ENCODE data around the gene WDFY2.

Gene WDFY2

DNA sequence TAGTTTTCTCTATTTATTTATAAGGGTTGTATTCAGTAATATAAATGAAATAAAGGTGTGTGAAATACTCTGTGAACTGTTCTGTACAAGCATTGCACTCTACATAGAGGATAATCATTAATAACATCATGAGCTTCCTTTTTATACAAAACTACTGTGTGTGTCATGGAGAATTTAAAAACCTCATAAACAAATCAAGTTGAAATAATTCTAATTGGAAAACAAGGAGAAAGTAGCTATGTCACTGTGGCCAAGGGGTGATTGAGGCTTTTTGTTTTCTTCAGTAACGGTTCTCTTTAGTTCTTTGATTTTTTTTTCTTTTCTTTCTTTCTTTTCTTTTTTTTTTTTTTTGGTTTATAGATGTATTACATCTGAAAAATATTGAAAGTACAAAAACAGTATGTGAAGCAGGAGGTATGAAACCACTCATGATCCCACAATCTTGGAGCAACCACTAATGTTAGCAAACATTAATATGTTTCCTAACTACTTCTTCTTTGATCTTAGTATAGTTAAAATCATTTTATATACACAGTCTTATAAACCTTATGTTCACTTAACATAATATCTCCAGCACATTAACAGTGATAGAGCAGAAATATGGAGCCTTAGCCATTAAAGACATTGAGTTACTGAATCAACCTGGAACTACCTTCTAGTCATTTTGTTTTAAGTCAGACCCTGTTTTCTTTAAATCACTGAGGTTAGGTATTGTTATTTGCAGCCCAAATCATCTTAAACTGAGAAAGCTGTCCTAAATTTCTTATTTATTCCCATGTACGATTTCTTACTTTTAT is 45.4 kb downstream of the WDFY2 start:
- Histone ChIP-seq H3K36me3 (no peaks in the 10 kb centered on the region), H3K27me3 (no peaks in the 10 kb centered on the region), H3K4me3 (ENCODE audit: low read depth in 1 of 2, low read length in 1 of 2) (no peak overlapping the region), H3K9me3 (no peaks in the 10 kb centered on the region), H3K4me1 (ENCODE audit: control insufficient read depth in 1 of 2, insufficient read depth in 1 of 2, low read depth in 1 of 2, low read length in 1 of 2) (peaks cover 5 to 12% of the 10 kb centered on the region in 2 experiments), H3K27ac (peak overlapping the region; percentile 26)
- TF ChIP-seq, protein P1, sequence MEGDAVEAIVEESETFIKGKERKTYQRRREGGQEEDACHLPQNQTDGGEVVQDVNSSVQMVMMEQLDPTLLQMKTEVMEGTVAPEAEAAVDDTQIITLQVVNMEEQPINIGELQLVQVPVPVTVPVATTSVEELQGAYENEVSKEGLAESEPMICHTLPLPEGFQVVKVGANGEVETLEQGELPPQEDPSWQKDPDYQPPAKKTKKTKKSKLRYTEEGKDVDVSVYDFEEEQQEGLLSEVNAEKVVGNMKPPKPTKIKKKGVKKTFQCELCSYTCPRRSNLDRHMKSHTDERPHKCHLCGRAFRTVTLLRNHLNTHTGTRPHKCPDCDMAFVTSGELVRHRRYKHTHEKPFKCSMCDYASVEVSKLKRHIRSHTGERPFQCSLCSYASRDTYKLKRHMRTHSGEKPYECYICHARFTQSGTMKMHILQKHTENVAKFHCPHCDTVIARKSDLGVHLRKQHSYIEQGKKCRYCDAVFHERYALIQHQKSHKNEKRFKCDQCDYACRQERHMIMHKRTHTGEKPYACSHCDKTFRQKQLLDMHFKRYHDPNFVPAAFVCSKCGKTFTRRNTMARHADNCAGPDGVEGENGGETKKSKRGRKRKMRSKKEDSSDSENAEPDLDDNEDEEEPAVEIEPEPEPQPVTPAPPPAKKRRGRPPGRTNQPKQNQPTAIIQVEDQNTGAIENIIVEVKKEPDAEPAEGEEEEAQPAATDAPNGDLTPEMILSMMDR (IDR thresholded peaks at IDR 0.05): no peak

DNA sequence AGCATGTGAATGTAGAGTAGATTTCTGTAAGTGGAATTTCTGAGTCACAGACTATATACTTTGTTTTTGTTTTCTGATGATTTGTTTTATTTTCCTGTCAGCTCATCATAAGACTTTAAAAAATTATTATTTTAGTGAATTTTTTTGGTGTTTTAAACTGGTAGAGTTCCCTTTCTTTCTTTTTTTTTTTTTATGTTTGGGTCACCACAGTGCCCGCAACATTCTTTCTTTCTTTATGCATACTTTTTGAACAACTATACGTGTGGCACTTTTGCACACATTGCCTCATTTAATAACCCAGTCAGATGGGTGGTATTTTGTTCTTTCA is 46.0 kb downstream of the WDFY2 start:
- TF ChIP-seq, protein P1 (IDR thresholded peaks at IDR 0.05): no peak
- no peak overlapping the region for H3K4me3 ChIP-seq (ENCODE audit: low read depth in 1 of 2, low read length in 1 of 2)
- no peaks in the 10 kb centered on the region for H3K27me3 ChIP-seq
- peaks cover 10 to 14% of the 10 kb centered on the region in 2 experiments for H3K4me1 ChIP-seq (ENCODE audit: control insufficient read depth in 1 of 2, insufficient read depth in 1 of 2, low read depth in 1 of 2, low read length in 1 of 2)
- H3K27ac ChIP-seq: no peak overlapping the region
- no peaks in the 10 kb centered on the region for H3K36me3 ChIP-seq
- H3K9me3 ChIP-seq: no peaks in the 10 kb centered on the region

- H3K27ac ChIP-seq: no peak overlapping the region
Measured at GRCh38 chr13:51632591-51633362, 48.5 kb downstream of the WDFY2 start.

GRCh38 chr13:51635137-51635878 is 51.0 kb downstream of the WDFY2 start:
- TF ChIP-seq, protein P1 (IDR thresholded peaks at IDR 0.05): no peak
- H3K27ac ChIP-seq: peak overlapping the region; percentile 77
- H3K4me1 ChIP-seq (ENCODE audit: control insufficient read depth in 1 of 2, insufficient read depth in 1 of 2, low read depth in 1 of 2, low read length in 1 of 2): peaks cover 23 to 28% of the 10 kb centered on the region in 2 experiments
- peak overlapping the region; percentile 5 to 17 for H3K4me3 ChIP-seq (ENCODE audit: low read depth in 1 of 2, low read length in 1 of 2)
- H3K9me3 ChIP-seq: no peaks in the 10 kb centered on the region
- no peaks in the 10 kb centered on the region for H3K27me3 ChIP-seq
- H3K36me3 ChIP-seq: no peaks in the 10 kb centered on the region

More at GRCh38 chr13:51632591-51633362, 48.5 kb downstream of the WDFY2 start:
- Histone ChIP-seq H3K9me3 (no peaks in the 10 kb centered on the region), H3K4me3 (ENCODE audit: low read depth in 1 of 2, low read length in 1 of 2) (no peak overlapping the region), H3K36me3 (no peaks in the 10 kb centered on the region), H3K27me3 (no peaks in the 10 kb centered on the region), H3K4me1 (ENCODE audit: control insufficient read depth in 1 of 2, insufficient read depth in 1 of 2, low read depth in 1 of 2, low read length in 1 of 2) (peaks cover 23 to 28% of the 10 kb centered on the region in 2 experiments)
- TF ChIP-seq, protein P1 (IDR thresholded peaks at IDR 0.05): no peak

GRCh38 chr13:51636349-51636890 is 52.2 kb downstream of the WDFY2 start:
- Histone ChIP-seq H3K27me3 (no peaks in the 10 kb centered on the region), H3K4me3 (ENCODE audit: low read depth in 1 of 2, low read length in 1 of 2) (no peak overlapping the region), H3K4me1 (ENCODE audit: control insufficient read depth in 1 of 2, insufficient read depth in 1 of 2, low read depth in 1 of 2, low read length in 1 of 2) (peaks cover 21 to 22% of the 10 kb centered on the region in 2 experiments), H3K27ac (peak overlapping the region; percentile 77), H3K9me3 (no peaks in the 10 kb centered on the region), H3K36me3 (no peaks in the 10 kb centered on the region)
- TF ChIP-seq, protein P1 (IDR thresholded peaks at IDR 0.05): no peak
